ENCODE results near the gene FIGNL2. TPM values are rescaled to one million over a fixed set of nuclear protein-coding genes. Genes with fewer than 3 reads are reported as not detected.

Gene FIGNL2
- total and polyA plus RNA-seq, 8 donors = under 0.01 to 1.4 (median 0.12) TPM; not detected in 3

- Histone ChIP-seq H3K9me3 (no peaks in the 10 kb centered on the region), H3K4me3 (no peak overlapping the region), H3K4me1 (peaks cover 23 to 35% (median 30%) of the 10 kb centered on the region in 4 donors), H3K27me3 (peaks cover 0 to 87% (median 48%) of the 10 kb centered on the region in 3 donors), H3K36me3 (no peaks in the 10 kb centered on the region), H3K27ac (no peak overlapping the region)
- intact Hi-C loops (cut with DNase I; ENCODE audit: low total_unique reads) = no loop called here
- TF ChIP-seq POLR2A (IDR thresholded peaks at IDR 0.05) (no peak), EP300 (IDR thresholded peaks at IDR 0.05) (no peak), CTCF (IDR thresholded peaks at IDR 0.05) (no peak), POLR2AphosphoS5 (IDR thresholded peaks at IDR 0.05) (no peak)
- WGBS, 5 donors = 93 to 97% (median 94%) methylated on average over 11 to 12 of the region's 12 CpGs
- no peak for DNase-seq
These were observed 19.4 kb upstream of the FIGNL2 start for GRCh38 chr12:51867796-51868428.

GRCh38 chr12:51867371-51867770 is 18.9 kb upstream of the FIGNL2 start:
- no peaks in the 10 kb centered on the region for H3K9me3 ChIP-seq
- peaks cover 23 to 35% (median 30%) of the 10 kb centered on the region in 4 donors for H3K4me1 ChIP-seq
- H3K27ac ChIP-seq = no peak overlapping the region
- no peak overlapping the region for H3K4me3 ChIP-seq
- intact Hi-C loops (cut with DNase I; ENCODE audit: low total_unique reads) = no loop called here
- TF ChIP-seq POLR2A (IDR thresholded peaks at IDR 0.05) (no peak), POLR2AphosphoS5 (IDR thresholded peaks at IDR 0.05) (no peak), CTCF (IDR thresholded peaks at IDR 0.05) (no peak), EP300 (IDR thresholded peaks at IDR 0.05) (no peak)
- H3K27me3 ChIP-seq = peaks cover 0 to 89% (median 48%) of the 10 kb centered on the region in 3 donors
- no peaks in the 10 kb centered on the region for H3K36me3 ChIP-seq
- no peak for DNase-seq

GRCh38 chr12:51866762-51867161 is 18.2 kb upstream of the FIGNL2 start:
- DNase-seq = peak in 1 of 2 donors; percentile 4
- H3K9me3 ChIP-seq = no peaks in the 10 kb centered on the region
- no peak overlapping the region for H3K4me3 ChIP-seq
- H3K27me3 ChIP-seq = peaks cover 0 to 89% (median 48%) of the 10 kb centered on the region in 3 donors
- H3K27ac ChIP-seq = no peak overlapping the region
- H3K36me3 ChIP-seq = no peaks in the 10 kb centered on the region
- no peak for TF ChIP-seq POLR2A (IDR thresholded peaks at IDR 0.05)
- no peak for TF ChIP-seq POLR2AphosphoS5 (IDR thresholded peaks at IDR 0.05)
- TF ChIP-seq EP300 (IDR thresholded peaks at IDR 0.05) = no peak
- TF ChIP-seq CTCF (IDR thresholded peaks at IDR 0.05) = no peak
- peaks cover 23 to 35% (median 30%) of the 10 kb centered on the region in 4 donors for H3K4me1 ChIP-seq
- intact Hi-C loops (cut with DNase I; ENCODE audit: low total_unique reads) = no loop called here
- 86 to 91% (median 89%) methylated on average over 8 of the region's 8 CpGs for WGBS, 5 donors

DNA sequence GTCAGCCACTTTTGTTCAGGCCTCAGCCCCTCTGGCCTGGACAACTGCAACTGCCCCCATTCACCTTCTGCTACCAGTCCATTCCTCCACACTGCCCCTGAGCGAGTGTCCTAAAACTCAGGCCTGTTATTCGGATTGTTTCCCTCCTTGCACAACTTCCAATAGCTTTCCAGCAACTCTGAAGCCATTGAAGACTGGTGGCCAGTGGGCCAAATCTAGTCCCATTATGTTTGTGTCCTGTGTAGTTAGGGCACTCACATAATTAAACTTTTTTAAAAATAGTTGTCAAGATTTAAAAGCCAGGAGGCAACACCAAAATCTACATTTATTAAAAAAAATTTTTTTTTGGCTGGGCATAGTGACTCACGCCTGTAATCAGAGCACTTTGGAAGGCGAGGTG is 17.8 kb upstream of the FIGNL2 start:
- TF ChIP-seq EP300 (IDR thresholded peaks at IDR 0.05) = no peak
- no peak for TF ChIP-seq POLR2AphosphoS5 (IDR thresholded peaks at IDR 0.05)
- no peak for TF ChIP-seq POLR2A (IDR thresholded peaks at IDR 0.05)
- TF ChIP-seq CTCF (IDR thresholded peaks at IDR 0.05) = no peak
- H3K4me3 ChIP-seq = no peak overlapping the region
- H3K9me3 ChIP-seq = no peaks in the 10 kb centered on the region
- WGBS, 5 donors = 90 to 96% (median 95%) methylated on average over 4 of the region's 4 CpGs
- no peak overlapping the region for H3K27ac ChIP-seq
- peaks cover 0 to 89% (median 48%) of the 10 kb centered on the region in 3 donors for H3K27me3 ChIP-seq
- intact Hi-C loops (cut with DNase I; ENCODE audit: low total_unique reads) = no loop called here
- H3K36me3 ChIP-seq = no peaks in the 10 kb centered on the region
- no peak for DNase-seq
- H3K4me1 ChIP-seq = peaks cover 23 to 35% (median 30%) of the 10 kb centered on the region in 4 donors
